NCI-H226 (cell line): Measurements from ENCODE around the gene PRSS53.
"Not testable (repeated sequence)": the region's sequence is repeated elsewhere in the genome, so short reads cannot be mapped to it uniquely, and the experiment has no call there.

ENCODE experiments used
- DNase-seq: peaks from one replicate; pipeline ENCODE4 v3.0.0-alpha.2; 2015

PRSS53 gene

GRCh38 chr16:31117384-31118222 is 28.9 kb upstream of the PRSS53 start, which contains the start of gene KAT8:
KAT8 (plus strand) TSS chr16:31117664; CDS start chr16:31117682, 18 bp downstream.
- peak; percentile 96 for DNase-seq

DNA sequence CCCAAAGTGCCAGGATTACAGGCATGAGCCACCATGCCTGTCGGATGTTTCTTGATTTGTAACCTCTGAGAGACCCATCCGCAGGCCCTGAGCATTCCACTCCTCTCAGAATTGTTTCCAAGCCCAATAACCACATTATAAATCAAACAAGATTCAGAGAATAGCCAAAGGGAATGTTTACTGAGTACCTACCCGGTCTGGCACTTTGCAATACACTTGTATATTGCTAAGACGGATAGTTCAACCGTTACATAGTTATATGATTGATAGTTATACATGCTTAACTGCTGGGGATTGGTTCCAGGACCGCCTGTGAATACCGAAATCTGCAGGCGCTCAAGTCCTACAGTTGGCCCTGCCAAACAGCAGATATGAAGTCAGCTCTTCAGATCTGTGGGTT is 25.7 kb upstream of the PRSS53 start:
- no peak for DNase-seq

GRCh38 chr16:31113121-31114120 is 24.7 kb upstream of the PRSS53 start:
- no peak for DNase-seq

GRCh38 chr16:31112711-31113110 is 24.0 kb upstream of the PRSS53 start:
- DNase-seq, result no peak

DNA sequence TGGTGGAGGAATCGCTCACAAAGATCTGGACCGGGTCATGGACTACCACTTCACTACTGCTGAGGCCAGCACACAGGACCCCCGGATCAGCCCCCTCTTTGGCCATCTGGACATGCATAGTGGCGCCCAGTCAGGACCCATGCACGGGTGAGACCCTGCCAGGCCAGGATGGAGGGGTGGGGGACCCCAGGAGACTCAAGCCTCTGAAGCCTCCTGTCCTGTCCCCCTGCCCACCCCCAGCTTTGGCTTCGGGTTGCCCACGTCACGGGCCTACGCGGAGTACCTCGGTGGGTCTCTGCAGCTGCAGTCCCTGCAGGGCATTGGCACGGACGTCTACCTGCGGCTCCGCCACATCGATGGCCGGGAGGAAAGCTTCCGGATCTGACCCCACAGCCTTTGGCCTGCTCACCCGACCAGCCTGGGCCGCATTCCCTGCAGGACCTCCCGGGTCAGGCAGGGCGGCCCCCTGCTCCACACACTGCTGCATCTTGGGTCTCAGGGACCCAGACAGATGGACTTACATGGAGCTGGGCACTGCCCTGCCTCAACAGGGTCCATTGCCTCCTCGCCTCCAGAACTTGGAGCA is 23.2 kb upstream of the PRSS53 start:
- DNase-seq, result no peak

DNA sequence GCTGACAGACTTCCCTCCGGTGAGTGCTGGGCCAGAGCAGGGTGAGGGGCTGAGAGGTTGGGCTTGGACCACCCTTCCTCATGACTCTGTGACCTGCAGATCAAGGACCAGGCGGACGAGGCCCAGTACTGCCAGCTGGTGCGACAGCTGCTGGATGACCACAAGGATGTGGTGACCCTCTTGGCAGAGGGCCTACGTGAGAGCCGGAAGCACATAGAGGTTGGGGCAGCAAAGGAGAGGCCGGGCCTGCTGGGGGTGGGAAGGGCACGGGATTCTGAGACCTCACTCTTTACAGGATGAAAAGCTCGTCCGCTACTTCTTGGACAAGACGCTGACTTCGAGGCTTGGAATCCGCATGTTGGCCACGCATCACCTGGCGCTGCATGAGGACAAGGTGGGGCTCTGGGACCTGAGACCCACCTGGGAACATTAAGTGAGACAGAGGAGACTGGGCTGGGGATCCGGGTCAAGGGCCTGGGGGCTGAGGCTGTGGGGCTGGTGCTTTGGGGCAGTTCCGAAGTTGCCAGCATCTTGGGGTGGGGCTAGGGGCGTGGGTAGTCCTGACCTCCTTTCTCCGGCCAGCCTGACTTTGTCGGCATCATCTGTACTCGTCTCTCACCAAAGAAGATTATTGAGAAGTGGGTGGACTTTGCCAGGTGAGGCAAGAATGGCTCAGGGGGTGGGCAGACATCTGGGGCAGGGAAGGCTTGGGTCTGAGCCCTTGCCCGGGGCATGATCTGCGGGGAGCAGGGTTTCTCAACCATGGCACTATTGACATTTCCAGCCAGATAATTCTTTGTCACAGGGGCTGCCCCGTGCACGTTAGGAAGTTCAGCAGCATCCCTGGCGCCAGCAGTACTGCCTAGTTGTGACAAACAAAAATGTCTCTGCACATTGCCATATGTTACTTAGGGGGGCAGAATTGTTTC is 21.6 kb upstream of the PRSS53 start:
- DNase-seq, result no peak

GRCh38 chr16:31109622-31110021 is 20.9 kb upstream of the PRSS53 start:
- no peak for DNase-seq

GRCh38 chr16:31108794-31109558 is 20.2 kb upstream of the PRSS53 start:
- DNase-seq, result no peak

- peak; percentile 77 for DNase-seq
Observed at GRCh38 chr16:31108035-31108793, 19.5 kb upstream of the PRSS53 start, which contains the start of gene BCKDK. BCKDK (plus strand) TSS chr16:31108386; CDS start chr16:31109224, 838 bp downstream.

- no peak for DNase-seq
Observed at GRCh38 chr16:31107465-31107867, 18.7 kb upstream of the PRSS53 start.

DNA sequence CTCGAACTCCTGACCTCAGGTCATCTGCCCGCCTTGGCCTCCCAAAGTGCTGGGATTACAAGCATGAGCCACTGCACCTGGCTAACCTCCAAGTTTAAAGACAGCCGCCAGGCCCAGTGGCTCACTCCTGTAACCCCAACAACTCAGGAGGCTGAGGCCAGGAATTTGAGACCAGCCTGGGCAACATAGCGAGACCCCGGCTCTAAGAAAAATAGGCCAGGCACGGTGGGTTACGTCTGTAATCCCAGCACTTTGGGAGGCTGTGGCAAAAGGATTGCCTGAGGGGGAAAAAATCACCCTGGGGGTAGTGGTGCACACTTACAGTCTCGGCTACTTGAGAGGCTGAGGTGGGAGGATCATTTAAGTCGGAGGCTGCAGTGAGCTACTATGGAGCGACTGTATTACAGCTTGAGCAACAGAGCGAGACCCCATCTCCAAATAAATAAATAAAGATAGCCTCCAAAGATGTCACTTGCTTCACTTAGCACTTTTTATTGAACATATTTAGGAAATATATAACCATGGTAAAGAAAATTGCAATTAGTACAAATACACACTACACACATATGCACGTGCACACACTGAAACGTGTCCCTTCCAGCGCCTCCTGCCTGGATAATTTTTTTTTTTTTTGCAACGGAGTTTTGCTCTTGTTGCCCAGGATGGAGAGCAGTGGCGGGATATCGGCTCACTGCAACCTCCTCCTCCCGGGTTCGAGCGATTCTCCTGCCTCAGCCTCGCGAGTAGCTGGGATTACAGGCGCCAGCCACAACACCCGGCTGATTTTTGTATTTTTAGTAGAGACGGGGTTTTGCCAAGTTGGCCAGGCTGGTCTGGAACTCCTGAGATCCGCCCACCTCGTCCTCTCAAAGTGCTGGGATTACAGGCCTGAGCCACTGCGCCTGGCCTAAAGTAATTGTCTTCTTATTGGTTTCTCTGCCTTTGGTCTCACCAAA is 18.0 kb upstream of the PRSS53 start:
- DNase-seq, result no peak

DNA sequence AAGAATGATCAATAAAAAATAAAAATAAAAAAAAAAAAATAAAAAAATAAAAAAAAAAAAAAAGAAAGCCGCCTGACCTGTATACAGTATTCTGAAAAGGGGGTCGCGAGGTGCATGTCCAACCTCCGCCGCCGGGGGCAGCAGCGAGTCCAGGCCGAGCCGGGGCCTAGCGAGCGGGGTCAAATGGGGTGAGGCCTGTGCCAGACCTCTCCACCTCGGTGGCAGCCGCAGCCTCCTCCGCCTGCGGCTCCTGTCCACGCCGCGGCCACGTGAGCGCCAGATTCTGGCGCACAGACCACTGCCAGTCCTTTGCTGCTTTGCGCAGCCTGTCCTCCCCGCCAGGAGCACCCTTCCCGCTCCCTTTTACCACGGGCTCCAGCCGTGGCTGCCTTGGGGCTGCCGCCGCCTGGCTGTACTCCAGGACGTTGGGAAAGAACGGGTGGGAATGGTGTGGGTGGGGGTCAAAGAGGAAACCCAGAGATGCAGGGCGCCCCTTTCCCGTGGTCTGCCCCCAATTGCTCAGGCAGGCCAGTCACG is 17.0 kb upstream of the PRSS53 start:
- no peak for DNase-seq

DNA sequence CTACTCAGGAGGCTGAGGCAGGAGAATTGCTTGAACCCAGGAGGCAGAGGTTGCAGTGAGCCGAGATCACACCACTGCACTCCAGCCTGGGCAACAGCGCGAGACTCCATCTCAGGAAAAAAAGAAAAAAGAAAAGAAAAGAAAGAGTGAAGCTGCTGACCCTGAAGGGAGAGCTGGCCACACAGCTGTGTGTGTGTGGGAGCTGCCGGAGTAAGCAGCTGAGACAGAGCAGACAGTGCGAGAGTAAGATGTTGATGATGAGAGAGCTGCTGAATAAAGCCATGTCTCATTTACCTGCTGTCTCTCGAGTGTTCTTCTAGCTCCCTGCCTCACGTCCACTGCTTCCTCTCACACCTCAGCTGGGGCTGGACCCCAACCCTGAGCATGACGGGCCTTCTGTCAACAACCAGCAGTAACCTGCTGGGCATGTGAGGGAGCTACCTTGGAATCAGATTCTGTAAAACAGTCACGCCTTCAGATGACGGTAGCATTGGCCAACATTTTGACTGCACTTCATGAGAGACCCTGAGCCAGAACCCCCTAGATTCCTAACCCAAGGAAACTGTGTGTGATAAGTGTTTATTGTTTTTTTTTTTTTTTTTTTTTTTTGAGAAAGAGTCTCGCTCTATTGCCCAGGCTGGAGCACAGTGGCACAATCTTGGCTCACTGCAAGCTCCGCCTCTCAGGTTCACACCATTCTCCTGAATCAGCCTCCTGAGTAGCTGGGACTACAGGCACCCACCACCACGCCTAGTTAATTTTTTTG is 12.3 kb upstream of the PRSS53 start:
- not testable (repeated sequence) for DNase-seq

DNA sequence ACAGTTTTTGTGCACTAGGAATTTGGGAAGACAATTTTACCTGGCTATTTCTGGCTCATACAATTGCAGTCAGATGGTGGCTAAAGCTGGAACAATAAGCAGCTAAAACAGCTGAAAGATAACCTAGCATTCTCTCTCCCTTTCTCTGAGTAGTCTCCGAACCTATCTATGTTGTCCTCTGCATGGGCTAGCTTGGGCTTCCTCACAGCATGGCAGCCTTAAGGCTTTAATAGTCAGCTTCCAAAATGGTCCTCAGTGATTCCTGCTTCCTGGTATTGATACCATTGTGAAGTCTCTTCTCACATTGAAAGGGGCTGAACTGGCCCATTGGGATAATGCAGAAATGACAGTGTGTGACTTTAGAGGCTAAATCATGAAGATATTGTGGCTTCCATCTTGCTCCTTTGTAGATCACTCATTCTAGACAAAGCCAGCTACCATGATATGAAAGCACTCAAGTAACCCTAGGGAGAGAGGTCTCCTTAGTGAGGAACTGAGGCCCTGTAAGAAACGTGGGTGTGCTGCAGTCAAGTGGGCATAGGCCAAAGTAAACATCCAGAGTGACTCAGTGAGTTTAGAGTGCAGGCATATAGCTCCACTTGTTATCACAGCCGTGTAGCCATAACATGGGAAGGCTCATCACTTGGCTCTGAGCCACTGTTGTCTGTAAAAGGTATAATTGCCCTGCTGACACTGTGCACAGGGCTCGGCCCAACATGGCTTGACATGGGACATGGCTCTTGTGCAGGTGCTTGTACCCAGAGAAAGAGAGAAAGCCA is 11.3 kb upstream of the PRSS53 start:
- peak; percentile 16 for DNase-seq

GRCh38 chr16:31094424-31095120 is 5.8 kb upstream of the PRSS53 start, which contains the start of gene VKORC1:
VKORC1 (minus strand) TSS chr16:31094797; CDS start chr16:31094729, 68 bp downstream.
- DNase-seq, result peak; percentile 100

GRCh38 chr16:31094088-31094423 is 5.3 kb upstream of the PRSS53 start:
- no peak for DNase-seq
